NCI-H2196 (cell line): Measurements from ENCODE around the gene MAB21L4.

Source experiments
- DNase-seq: peaks from one replicate; lab custom pipeline; 2025; ENCODE audit not compliant: unreplicated experiment; lab: John Stamatoyannopoulos, UW

Gene MAB21L4

GRCh38 chr2:240913810-240914644 is 18.1 kb upstream of the MAB21L4 start:
- DNase-seq, result peak; percentile 52

GRCh38 chr2:240912878-240913809 is 17.2 kb upstream of the MAB21L4 start:
- no peak for DNase-seq

- no peak for DNase-seq
Measured at GRCh38 chr2:240911641-240912265, 15.8 kb upstream of the MAB21L4 start.

GRCh38 chr2:240909216-240909974 is 13.4 kb upstream of the MAB21L4 start:
- peak; percentile 49 for DNase-seq

- DNase-seq, result no peak
Measured at GRCh38 chr2:240906911-240907590, 11.1 kb upstream of the MAB21L4 start.

GRCh38 chr2:240906141-240906910 is 10.4 kb upstream of the MAB21L4 start, which contains the start of gene CROCC2:
TSS of gene CROCC2 (plus strand) at chr2:240906336. CDS start at chr2:240906514, 178 bp downstream.
- DNase-seq, result no peak

GRCh38 chr2:240905176-240905781 is 9.3 kb upstream of the MAB21L4 start:
- peak; percentile 62 for DNase-seq

- DNase-seq, result no peak
Measured at GRCh38 chr2:240904216-240905175, 8.5 kb upstream of the MAB21L4 start.

GRCh38 chr2:240903191-240904060 is 7.5 kb upstream of the MAB21L4 start:
- no peak for DNase-seq

GRCh38 chr2:240902615-240903041 is 6.7 kb upstream of the MAB21L4 start:
- no peak for DNase-seq

- DNase-seq, result no peak
Measured at GRCh38 chr2:240901986-240902614, 6.1 kb upstream of the MAB21L4 start.

- no peak for DNase-seq
Measured at GRCh38 chr2:240900141-240900860, 4.3 kb upstream of the MAB21L4 start.

- no peak for DNase-seq
Measured at GRCh38 chr2:240899468-240899865, 3.5 kb upstream of the MAB21L4 start.

- DNase-seq, result no peak
Measured at GRCh38 chr2:240898731-240899467, 2.9 kb upstream of the MAB21L4 start.
